GM23248 (cell line): ENCODE data around the gene PAPPA2. TPM values are rescaled to one million over a fixed set of nuclear protein-coding genes. Genes with fewer than 3 reads are reported as not detected.

Experiments used
- DNase-seq: peaks from one replicate; pipeline ENCODE4 v3.0.0-alpha.2; 2015
- H2AFZ ChIP-seq: fragments of 200-600 bp; sonication (generic); 2 replicates; pipeline ENCODE4 v1.6.1; 2016; ENCODE audit warnings: antibody characterized with exemption
- H3F3A ChIP-seq: fragments of 200-600 bp; sonication (generic); 2 replicates; pipeline ENCODE4 v1.6.1; 2016; ENCODE audit warnings: mild to moderate bottlenecking, antibody characterized with exemption, mixed run types; ENCODE audit not compliant: insufficient read depth
- H3K27ac ChIP-seq: fragments of 200-600 bp; sonication (generic); 2 replicates; pipeline ENCODE4 v1.5.1; 2016; ENCODE audit warnings: mild to moderate bottlenecking
- H3K27me3 ChIP-seq: fragments of 200-600 bp; sonication (generic); replicated peaks from 2 replicates; pipeline ENCODE4 v1.6.1; 2016; ENCODE audit warnings: mild to moderate bottlenecking; ENCODE audit not compliant: insufficient read depth
- H3K36me3 ChIP-seq: fragments of 200-600 bp; sonication (generic); 2 replicates; pipeline ENCODE4 v1.6.1; 2016; ENCODE audit warnings: low read depth, mild to moderate bottlenecking
- H3K4me1 ChIP-seq: fragments of 200-600 bp; sonication (generic); 2 replicates; pipeline ENCODE4 v1.6.1; 2016; ENCODE audit warnings: mild to moderate bottlenecking; ENCODE audit not compliant: insufficient read depth
- H3K4me2 ChIP-seq: fragments of 200-600 bp; sonication (generic); one replicate; pipeline ENCODE4 v1.6.1; 2016; ENCODE audit warnings: mild to moderate bottlenecking; ENCODE audit not compliant: unreplicated experiment
- H3K4me3 ChIP-seq: fragments of 200-600 bp; sonication (generic); 2 replicates; pipeline ENCODE4 v1.5.1; 2016; ENCODE audit warnings: mild to moderate bottlenecking
- H3K79me2 ChIP-seq: fragments of 200-600 bp; sonication (generic); 2 replicates; pipeline ENCODE4 v1.6.1; 2016; ENCODE audit warnings: mild to moderate bottlenecking; ENCODE audit not compliant: insufficient read depth
- H3K9ac ChIP-seq: fragments of 200-600 bp; sonication (generic); 2 replicates; pipeline ENCODE4 v1.6.1; 2016; ENCODE audit warnings: mild to moderate bottlenecking
- H3K9me2 ChIP-seq: fragments of 200-600 bp; sonication (generic); 2 replicates; pipeline ENCODE4 v1.6.1; 2016; ENCODE audit warnings: mixed run types, mild to moderate bottlenecking, moderate library complexity; ENCODE audit not compliant: insufficient read depth
- H3K9me3 ChIP-seq: fragments of 200-600 bp; sonication (generic); one replicate; pipeline ENCODE4 v1.6.1; 2017; ENCODE audit warnings: low read depth
- H4K20me1 ChIP-seq: fragments of 200-600 bp; sonication (generic); 2 replicates; pipeline ENCODE4 v1.6.0; 2016; ENCODE audit not compliant: insufficient read depth
- EZH2 ChIP-seq: fragments of 200-600 bp; sonication (generic); IDR thresholded peaks from 2 replicates; pipeline ENCODE4 v1.6.1; 2018; ENCODE audit warnings: antibody characterized with exemption, mild to moderate bottlenecking; ENCODE audit not compliant: insufficient read depth, poor library complexity, severe bottlenecking
- EZH2phosphoT487 ChIP-seq: fragments of 200-600 bp; sonication (generic); IDR thresholded peaks from 2 replicates; pipeline ENCODE4 v1.6.1; 2018; ENCODE audit warnings: antibody characterized with exemption, moderate library complexity, mild to moderate bottlenecking, low read depth; ENCODE audit not compliant: insufficient read depth
- WGBS, 2 experiments: methylation state at CpG; one replicate each; pipeline ENCODE4 v1.1.6; 2015 to 2017; ENCODE audit warnings: low lambda C conversion rate in 2 of 2, low coverage in 1 of 2; ENCODE audit errors: missing lambda C conversion rate in 2 of 2; 5-methylcytosine and 5-hydroxymethylcytosine counted together
- in situ Hi-C: fragments of 300-500 bp; cut with MboI; formaldehyde crosslinking; loops from 2 replicates; pipeline ENCODE4 v1.15.0; 2020
- polyA plus RNA-seq: library from polyadenylated mRNA; unstranded; fragments of >200 nt; fragmentation: Nextera tagmentation; extraction: Ambion mirVana; gene quantifications from 2 replicates; pipeline ENCODE4 v1.2.1, GENCODE V29; 2016
- total RNA-seq: library from RNA; depleted of rRNA; stranded (reverse); fragments of >200 nt; shearing (Covaris generic); gene quantifications from 2 replicates; pipeline ENCODE4 v1.2.3, GENCODE V29; 2014

The PAPPA2 gene
- total and polyA plus RNA-seq, 2 experiments from 2014 or later: 3.9 to 8.1 TPM

GRCh38 chr1:176789571-176790090 is 326.7 kb downstream of the PAPPA2 start:
- Histone ChIP-seq H3K4me2 (peak overlapping the region; percentile 41), H2AFZ (peak overlapping the region; percentile 25; the same call in 1 of the 2 replicates), H3K27me3 (no peaks in the 10 kb centered on the region), H3F3A (peaks cover 25% of the 10 kb centered on the region), H3K27ac (peak overlapping the region; percentile 9; the same call in 1 of the 2 replicates), H4K20me1 (no peaks in the 10 kb centered on the region), H3K4me3 (0 out of 2 replicates have a peak overlapping the region, but pooled peaks have one; percentile 6), H3K79me2 (no peaks in the 10 kb centered on the region), H3K9me3 (no peaks in the 10 kb centered on the region), H3K9me2 (no peaks in the 10 kb centered on the region), H3K36me3 (no peaks in the 10 kb centered on the region), H3K9ac (no peak overlapping the region), H3K4me1 (peaks cover 41% of the 10 kb centered on the region)
- TF ChIP-seq EZH2phosphoT487 (no peak), EZH2 (no peak)
- peak; percentile 61 for DNase-seq
- in situ Hi-C loops: no loop called here
- WGBS, 2 experiments: 0% methylated on average over 1 of the region's 1 CpG

DNA sequence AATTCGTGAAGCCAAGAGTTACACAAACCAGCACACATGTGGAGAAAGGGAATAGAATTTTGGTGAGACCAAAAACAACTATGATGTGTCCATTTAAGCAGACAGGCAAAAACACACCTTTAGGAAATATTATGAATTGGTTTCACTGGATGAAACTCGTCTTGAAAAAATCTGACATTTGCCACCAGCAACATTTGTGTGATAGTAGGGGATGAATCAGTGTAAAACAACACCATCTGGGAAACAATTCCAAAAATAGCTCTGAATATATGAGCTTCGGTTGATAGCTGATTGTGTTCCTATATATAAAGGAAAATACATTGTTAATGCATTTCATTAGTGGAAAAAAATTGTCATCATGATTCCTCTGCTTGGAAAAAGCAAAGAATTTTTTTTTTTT is 327.8 kb downstream of the PAPPA2 start:
- H3K4me3 ChIP-seq: no peak overlapping the region
- H3K9me2 ChIP-seq: no peaks in the 10 kb centered on the region
- peak overlapping the region; percentile 41 for H3K4me2 ChIP-seq
- H4K20me1 ChIP-seq: no peaks in the 10 kb centered on the region
- H3K4me1 ChIP-seq: peaks cover 43% of the 10 kb centered on the region
- DNase-seq: peak; percentile 47
- H3K27me3 ChIP-seq: no peaks in the 10 kb centered on the region
- WGBS, 2 experiments: 2 to 3% methylated on average over 3 of the region's 3 CpGs
- no peak overlapping the region for H3K9ac ChIP-seq
- H3K79me2 ChIP-seq: no peaks in the 10 kb centered on the region
- peaks cover 25% of the 10 kb centered on the region for H3F3A ChIP-seq
- in situ Hi-C loops: no loop called here
- TF ChIP-seq EZH2 (no peak), EZH2phosphoT487 (no peak)
- no peaks in the 10 kb centered on the region for H3K9me3 ChIP-seq
- H3K27ac ChIP-seq: peak overlapping the region; percentile 9
- no peaks in the 10 kb centered on the region for H3K36me3 ChIP-seq
- peak overlapping the region; percentile 25; the same call in 1 of the 2 replicates for H2AFZ ChIP-seq

DNA sequence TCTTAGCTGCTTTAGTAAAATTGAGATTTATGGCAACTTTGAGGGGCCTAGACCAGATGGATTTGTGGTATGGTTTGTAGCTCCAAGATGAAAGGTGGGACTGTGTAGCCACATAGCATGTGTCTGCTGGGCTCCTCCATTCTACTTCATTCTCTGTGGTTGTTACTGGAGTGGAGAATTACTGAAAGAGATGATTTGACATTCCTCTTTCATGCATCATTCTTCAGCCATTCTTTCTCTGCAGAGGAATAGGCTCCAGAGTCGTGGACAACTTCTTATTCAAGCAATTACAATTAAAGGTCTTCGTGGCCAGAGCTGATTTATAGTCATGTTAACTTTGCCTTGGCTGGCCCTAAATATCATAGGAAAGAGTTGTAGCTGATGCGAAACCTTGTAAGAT is 328.9 kb downstream of the PAPPA2 start:
- no peaks in the 10 kb centered on the region for H3K9me3 ChIP-seq
- in situ Hi-C loops: no loop called here
- H2AFZ ChIP-seq: no peak overlapping the region
- H3K9me2 ChIP-seq: no peaks in the 10 kb centered on the region
- H4K20me1 ChIP-seq: no peaks in the 10 kb centered on the region
- TF ChIP-seq EZH2: no peak
- TF ChIP-seq EZH2phosphoT487: no peak
- no peaks in the 10 kb centered on the region for H3K79me2 ChIP-seq
- no peak overlapping the region for H3K9ac ChIP-seq
- H3F3A ChIP-seq: peaks cover 25% of the 10 kb centered on the region
- no peaks in the 10 kb centered on the region for H3K36me3 ChIP-seq
- no peak overlapping the region for H3K27ac ChIP-seq
- no peak overlapping the region for H3K4me2 ChIP-seq
- peak; percentile 55 for DNase-seq
- peaks cover 39% of the 10 kb centered on the region for H3K4me1 ChIP-seq
- 23 to 25% methylated on average over 3 of the region's 3 CpGs for WGBS, 2 experiments
- no peaks in the 10 kb centered on the region for H3K27me3 ChIP-seq
- H3K4me3 ChIP-seq: no peak overlapping the region

- no peaks in the 10 kb centered on the region for H3K27me3 ChIP-seq
- WGBS, 2 experiments: 66 to 84% methylated on average over 5 of the region's 5 CpGs
- H3K4me2 ChIP-seq: no peak overlapping the region
- no peak overlapping the region for H3K4me3 ChIP-seq
- no peak overlapping the region for H3K9ac ChIP-seq
- H3K9me2 ChIP-seq: no peaks in the 10 kb centered on the region
- no peak overlapping the region for H3K27ac ChIP-seq
- H4K20me1 ChIP-seq: no peaks in the 10 kb centered on the region
- no peak for DNase-seq
- in situ Hi-C loops: no loop called here
- TF ChIP-seq EZH2: no peak
- TF ChIP-seq EZH2phosphoT487: no peak
- no peaks in the 10 kb centered on the region for H3K79me2 ChIP-seq
- H2AFZ ChIP-seq: no peak overlapping the region
- H3F3A ChIP-seq: peaks cover 19% of the 10 kb centered on the region
- H3K9me3 ChIP-seq: no peaks in the 10 kb centered on the region
- H3K36me3 ChIP-seq: no peaks in the 10 kb centered on the region
- H3K4me1 ChIP-seq: peaks cover 32% of the 10 kb centered on the region
Observed at GRCh38 chr1:176794897-176795508, 332.0 kb downstream of the PAPPA2 start.
